Measurements from ENCODE around the gene MDGA2. TPM values are rescaled to one million over a fixed set of nuclear protein-coding genes. Genes with fewer than 3 reads are reported as not detected.

Gene MDGA2
- total RNA-seq, 2 donors from 2014 or later, result 0.82 to 8.8 TPM

- 86% methylated on average over 1 of the region's 1 CpG; no CpG with 5 or more reads in 1 of the 2 experiments for WGBS, 2 experiments (ENCODE audit: insufficient coverage in 1 of 2, insufficient read length in 1 of 2)
These were observed 508.0 kb downstream of the MDGA2 start for GRCh38 chr14:47167402-47167801.

GRCh38 chr14:47155395-47155794, 520.0 kb downstream of the MDGA2 start:
- Mint-ChIP-seq H3K36me3 (ENCODE audit: low read depth) (no peaks in the 10 kb centered on the region), H3K4me1 (no peaks in the 10 kb centered on the region), H3K27ac (no peak overlapping the region), H3K9me3 (no peaks in the 10 kb centered on the region), H3K27me3 (ENCODE audit: insufficient read depth) (no peaks in the 10 kb centered on the region), H3K4me3 (no peak overlapping the region)
- H3K4me1 ChIP-seq (ENCODE audit: control insufficient read depth, insufficient read depth, low read length), result no peaks in the 10 kb centered on the region
- H3K4me3 ChIP-seq (ENCODE audit: low read length), result no peak overlapping the region
- WGBS, 2 experiments (ENCODE audit: insufficient coverage in 1 of 2, insufficient read length in 1 of 2), result 96 to 98% methylated on average over 10 to 13 of the region's 13 CpGs
- H3K9me3 ChIP-seq (ENCODE audit: control insufficient read depth, low read length), result no peaks in the 10 kb centered on the region
- no peaks in the 10 kb centered on the region for H3K36me3 ChIP-seq (ENCODE audit: control insufficient read depth, insufficient read depth, low read length)
- no peak overlapping the region for H3K9ac ChIP-seq (ENCODE audit: extremely low read depth, low read length, poor library complexity, severe bottlenecking)
- DNase-seq, result no peak
- no peaks in the 10 kb centered on the region for H3K27me3 ChIP-seq (ENCODE audit: control insufficient read depth, insufficient read depth, low read length, poor library complexity, severe bottlenecking)
- H3K27ac ChIP-seq (ENCODE audit: low read depth, low read length), result no peak overlapping the region
- no peak for TF ChIP-seq CTCF (conservative IDR thresholded peaks at IDR 0.05)

More at GRCh38 chr14:47167402-47167801, 508.0 kb downstream of the MDGA2 start:
- Histone ChIP-seq H3K4me1 (ENCODE audit: control insufficient read depth, insufficient read depth, low read length) (no peaks in the 10 kb centered on the region), H3K9me3 (ENCODE audit: control insufficient read depth, low read length) (peaks cover 17% of the 10 kb centered on the region), H3K4me3 (ENCODE audit: low read length) (no peak overlapping the region), H3K36me3 (ENCODE audit: control insufficient read depth, insufficient read depth, low read length) (no peaks in the 10 kb centered on the region), H3K9ac (ENCODE audit: extremely low read depth, low read length, poor library complexity, severe bottlenecking) (no peak overlapping the region), H3K27ac (ENCODE audit: low read depth, low read length) (no peak overlapping the region), H3K27me3 (ENCODE audit: control insufficient read depth, insufficient read depth, low read length, poor library complexity, severe bottlenecking) (no peaks in the 10 kb centered on the region)
- H3K27me3 Mint-ChIP-seq (ENCODE audit: insufficient read depth), result no peaks in the 10 kb centered on the region
- H3K4me3 Mint-ChIP-seq, result no peak overlapping the region
- TF ChIP-seq CTCF (conservative IDR thresholded peaks at IDR 0.05), result no peak
- H3K4me1 Mint-ChIP-seq, result no peaks in the 10 kb centered on the region
- no peak for DNase-seq
- H3K9me3 Mint-ChIP-seq, result peaks cover 13% of the 10 kb centered on the region
- peaks cover 2% of the 10 kb centered on the region for H3K36me3 Mint-ChIP-seq (ENCODE audit: low read depth)
- H3K27ac Mint-ChIP-seq, result no peak overlapping the region

- no peaks in the 10 kb centered on the region for H3K9me3 Mint-ChIP-seq
- Histone ChIP-seq H3K4me3 (ENCODE audit: low read length) (no peak overlapping the region), H3K36me3 (ENCODE audit: control insufficient read depth, insufficient read depth, low read length) (no peaks in the 10 kb centered on the region), H3K4me1 (ENCODE audit: control insufficient read depth, insufficient read depth, low read length) (no peaks in the 10 kb centered on the region), H3K27ac (ENCODE audit: low read depth, low read length) (no peak overlapping the region), H3K27me3 (ENCODE audit: control insufficient read depth, insufficient read depth, low read length, poor library complexity, severe bottlenecking) (no peaks in the 10 kb centered on the region), H3K9ac (ENCODE audit: extremely low read depth, low read length, poor library complexity, severe bottlenecking) (no peak overlapping the region), H3K9me3 (ENCODE audit: control insufficient read depth, low read length) (no peaks in the 10 kb centered on the region)
- no peak for DNase-seq
- TF ChIP-seq CTCF (conservative IDR thresholded peaks at IDR 0.05), result no peak
- H3K27me3 Mint-ChIP-seq (ENCODE audit: insufficient read depth), result no peaks in the 10 kb centered on the region
- no peaks in the 10 kb centered on the region for H3K4me1 Mint-ChIP-seq
- WGBS, 2 experiments (ENCODE audit: insufficient coverage in 1 of 2, insufficient read length in 1 of 2), result 96 to 98% methylated on average over 9 to 14 of the region's 14 CpGs
- H3K27ac Mint-ChIP-seq, result no peak overlapping the region
- no peak overlapping the region for H3K4me3 Mint-ChIP-seq
- H3K36me3 Mint-ChIP-seq (ENCODE audit: low read depth), result no peaks in the 10 kb centered on the region
These were observed 521.1 kb downstream of the MDGA2 start for GRCh38 chr14:47154276-47154797.
